ENCODE data around the gene WDR91.

The WDR91 gene

DNA sequence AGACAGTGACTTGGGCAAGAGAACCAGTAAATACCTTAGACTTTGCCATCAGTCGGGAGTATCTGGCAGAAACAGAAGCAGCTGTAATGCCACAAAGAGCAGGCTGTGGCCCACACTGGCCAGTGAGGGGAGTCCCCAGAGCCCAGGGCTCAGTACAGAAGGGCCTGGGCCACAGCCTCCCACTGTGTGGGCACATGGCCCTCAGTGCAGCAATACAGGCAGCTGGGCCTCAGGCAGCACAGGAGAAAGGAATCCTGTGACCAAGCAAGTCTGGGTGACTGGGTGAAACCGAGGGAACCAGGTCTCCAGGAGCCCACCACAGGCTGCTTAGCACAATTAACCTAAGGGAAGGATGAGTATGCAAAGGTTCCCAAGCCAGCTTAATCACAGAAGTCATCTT, 14.0 kb downstream of the WDR91 start:
- no peak for DNase-seq

DNA sequence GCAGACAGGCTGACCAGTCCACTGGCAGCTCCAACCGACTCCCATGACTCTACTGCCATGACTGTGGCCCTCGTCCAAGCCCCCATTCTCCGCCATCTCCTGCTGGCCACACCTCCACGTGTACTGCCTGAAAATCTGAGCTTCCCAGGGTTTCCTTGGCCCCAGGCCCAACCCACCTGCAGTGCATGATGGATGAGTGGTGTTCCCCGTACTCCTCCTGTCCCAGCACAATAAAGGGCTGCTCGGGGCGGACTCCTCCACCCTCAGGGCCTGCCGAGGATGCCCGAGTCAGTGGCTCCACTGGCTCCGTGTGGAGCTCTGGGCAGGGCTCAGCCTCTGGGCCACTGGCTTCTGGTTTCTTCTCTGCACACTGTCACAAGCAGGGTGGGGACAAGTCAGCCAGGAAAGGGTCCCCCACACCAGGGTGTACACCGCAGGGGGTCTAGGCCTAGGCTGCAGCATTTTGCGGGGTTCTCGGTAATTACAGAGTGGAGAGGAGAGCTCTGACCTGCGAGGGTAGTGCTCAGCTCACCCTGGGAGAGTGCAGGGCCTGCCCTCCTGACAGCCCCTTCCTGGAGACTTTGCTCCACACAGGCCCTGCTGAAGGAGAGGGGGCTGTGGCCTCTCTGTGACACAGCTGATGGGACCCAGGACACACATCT, 15.2 kb downstream of the WDR91 start:
- no peak for DNase-seq

DNA sequence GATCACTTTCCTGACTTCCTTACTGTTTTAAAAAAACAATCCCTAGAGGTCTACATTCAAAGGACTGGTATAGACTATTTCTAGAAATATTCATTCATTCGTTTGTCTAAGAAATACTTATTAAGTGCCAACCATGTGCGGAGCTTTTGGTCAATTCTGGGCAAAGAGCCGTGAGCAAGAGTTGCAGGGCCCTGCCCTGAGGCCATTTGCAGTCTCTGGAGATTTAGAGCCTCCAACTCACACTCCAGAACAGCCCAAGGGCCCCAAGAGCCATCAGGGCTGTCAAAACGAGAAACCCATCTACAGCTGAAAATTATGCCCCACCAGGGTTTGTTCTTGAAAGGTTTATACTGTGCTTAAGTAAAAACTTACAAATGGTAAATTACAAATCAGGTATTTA, 16.2 kb downstream of the WDR91 start:
- no peak for DNase-seq

DNA sequence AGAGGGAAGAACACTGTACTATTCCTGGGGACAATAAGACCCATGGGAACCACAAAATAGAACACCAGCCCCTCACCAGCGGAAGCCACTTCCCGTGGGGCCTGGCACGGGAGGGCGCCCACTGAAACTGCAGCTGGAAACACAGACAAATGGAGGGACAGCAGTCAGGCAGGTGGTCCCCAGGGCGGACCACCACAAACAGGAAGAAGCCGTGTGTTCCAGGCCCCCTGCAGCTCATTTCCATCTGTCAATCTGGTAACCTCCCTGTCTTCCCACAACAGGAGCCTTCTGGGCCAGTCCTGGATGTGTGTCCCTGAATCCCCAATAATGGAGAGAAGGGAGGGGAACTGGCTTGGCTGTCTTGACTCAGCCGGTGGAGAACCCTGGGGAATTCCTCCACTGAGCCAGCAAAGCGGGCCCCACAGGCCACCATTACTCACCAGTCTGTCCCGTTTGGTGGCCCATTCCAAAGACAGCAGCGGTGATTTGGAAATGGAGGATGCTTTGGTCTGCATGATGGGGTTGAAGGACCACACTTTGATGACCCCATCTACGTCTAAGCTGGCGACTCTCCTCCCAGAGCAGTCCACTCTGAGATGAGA, 16.7 kb downstream of the WDR91 start:
- DNase-seq: no peak

DNA sequence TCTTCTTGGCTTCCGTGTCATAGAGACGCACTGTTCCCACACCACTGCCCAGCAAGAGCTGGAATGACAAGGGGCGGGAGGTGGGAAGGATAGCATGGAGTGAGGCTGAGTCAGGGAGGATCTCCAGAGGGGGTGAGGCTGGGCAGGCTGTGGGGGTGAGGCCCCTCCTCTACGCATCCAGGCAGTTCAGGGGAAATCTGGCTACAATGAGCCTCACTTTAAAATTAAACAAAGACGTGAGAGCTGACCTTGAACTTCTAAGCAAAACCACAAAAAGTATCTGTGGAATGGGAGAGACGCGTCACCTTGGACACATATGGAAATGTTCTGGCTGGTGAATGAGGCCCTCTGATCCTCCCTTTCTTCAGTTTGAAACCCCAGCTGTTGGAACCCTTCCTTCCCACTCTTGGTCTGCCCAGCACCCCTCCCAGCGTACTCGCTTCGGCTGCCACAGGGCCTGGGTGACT, 17.7 kb downstream of the WDR91 start:
- no peak for DNase-seq

DNA sequence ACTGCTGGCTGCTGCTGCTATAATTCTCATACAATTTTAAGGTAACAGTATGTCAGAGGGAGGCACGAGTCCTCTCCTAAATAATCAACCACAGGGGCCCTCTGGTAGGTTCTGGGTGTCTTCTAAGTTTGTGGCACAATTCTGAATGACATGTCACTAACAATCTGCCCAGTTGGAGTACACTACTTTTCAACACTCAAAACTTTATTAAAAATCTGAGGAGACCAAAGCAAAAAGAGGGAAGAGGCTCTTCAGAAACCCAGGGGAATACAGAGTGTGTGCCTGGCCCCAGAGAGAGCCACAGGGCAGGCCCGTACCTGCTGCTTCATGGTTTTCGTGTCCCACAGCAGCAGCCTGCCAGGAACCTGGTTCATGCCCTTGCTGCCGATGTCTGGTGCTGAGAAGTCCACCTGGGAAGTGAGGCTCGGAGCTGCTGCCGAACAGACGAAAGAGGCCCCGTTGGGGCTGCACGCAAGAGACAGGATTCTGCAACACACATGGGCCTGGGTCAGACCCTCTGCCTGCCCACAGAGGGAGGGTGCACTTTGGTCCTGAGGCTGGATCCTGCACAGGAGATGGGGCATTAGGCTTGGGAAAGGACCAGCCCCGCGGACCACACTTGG, 18.3 kb downstream of the WDR91 start:
- DNase-seq: no peak

DNA sequence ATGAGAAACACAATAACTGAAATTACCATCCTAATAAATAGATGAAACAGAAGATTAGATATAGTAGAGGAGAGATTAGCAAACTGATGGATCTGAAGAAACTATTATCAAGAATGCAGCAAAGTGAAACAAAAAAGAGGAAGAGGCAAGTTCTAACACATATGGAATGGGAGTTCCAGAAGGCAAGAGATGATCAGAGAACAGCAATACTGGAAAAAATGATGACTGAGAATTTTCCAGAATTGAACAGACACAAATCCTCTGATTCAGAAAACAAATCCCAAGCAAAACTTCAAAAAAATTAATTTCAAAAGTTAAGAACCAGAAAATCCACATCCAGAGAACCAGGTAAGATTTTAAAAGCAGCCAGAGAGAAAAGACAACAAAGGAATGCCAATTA, 20.6 kb downstream of the WDR91 start:
- DNase-seq: no peak

DNA sequence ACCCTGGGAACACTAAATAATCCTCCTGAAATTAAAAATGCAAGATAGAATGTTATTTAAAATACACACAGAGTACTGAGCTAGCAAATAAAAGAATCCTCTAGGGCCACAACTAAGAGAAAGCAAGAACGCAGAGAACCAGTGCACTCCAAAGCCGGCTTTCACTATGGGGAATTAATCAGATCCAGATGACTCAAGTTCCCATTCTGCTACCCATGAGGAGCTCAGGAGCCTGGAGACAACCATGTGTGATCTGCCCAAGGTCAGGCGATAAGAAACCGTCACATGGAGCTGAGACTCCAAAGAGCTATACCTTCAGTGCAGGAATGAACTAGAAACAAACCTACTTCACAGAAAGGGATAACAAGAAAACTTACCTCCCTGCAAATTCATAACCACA, 21.4 kb downstream of the WDR91 start:
- DNase-seq: no peak

DNA sequence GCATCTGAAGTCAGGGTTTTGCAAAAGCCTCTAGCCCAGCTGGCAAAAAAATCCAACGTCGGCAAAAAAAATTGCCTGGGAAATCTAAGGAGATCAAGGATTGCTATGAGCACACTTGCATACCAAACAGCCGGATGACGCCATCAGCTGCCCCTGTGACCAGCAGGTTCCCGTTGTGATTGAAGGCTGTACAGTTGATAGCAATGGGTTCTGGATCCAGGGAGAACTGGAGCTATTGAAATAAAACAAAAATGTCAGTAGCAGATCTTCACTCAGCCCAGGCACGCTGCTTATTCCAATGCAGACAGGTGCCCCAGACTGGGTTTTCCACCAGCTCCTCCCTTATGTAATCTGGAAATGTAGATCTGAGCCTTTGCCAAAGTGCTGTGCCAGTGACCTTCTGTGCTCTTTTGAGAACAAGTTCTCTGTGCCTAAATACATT, 22.1 kb downstream of the WDR91 start:
- no peak for DNase-seq

DNA sequence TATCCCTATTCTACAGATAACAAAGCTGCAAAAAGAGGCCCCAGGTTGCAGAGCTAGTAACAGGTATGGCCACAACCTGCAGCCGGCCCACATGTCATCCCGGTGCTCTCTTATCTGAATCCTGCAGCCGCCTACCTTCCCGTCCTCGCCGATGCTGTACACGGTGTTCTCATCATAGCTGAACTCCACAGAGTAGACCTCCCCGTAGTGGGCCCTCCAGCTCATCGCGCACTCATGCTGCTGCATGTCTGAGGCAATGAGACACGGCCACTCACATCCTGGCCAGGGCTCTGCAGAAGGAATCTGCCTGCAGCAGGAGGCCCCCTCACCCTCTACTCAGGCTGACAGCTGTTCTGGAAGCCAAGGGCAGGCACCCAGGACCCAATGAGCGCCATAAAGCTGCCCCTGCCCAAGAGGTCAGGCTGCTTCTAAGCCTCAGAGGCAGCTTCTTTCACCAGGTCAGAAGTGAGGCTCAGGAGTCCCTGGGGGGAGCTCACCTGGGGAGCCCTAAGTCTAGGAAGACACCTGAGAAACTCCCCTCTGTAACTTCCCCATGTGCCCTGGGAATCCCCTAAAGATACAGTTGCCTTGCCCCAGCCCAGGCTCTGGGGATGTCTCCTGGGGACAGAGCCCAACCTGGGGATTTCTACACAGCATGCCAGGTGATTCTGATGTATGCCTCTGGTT, 22.9 kb downstream of the WDR91 start:
- DNase-seq: no peak

DNA sequence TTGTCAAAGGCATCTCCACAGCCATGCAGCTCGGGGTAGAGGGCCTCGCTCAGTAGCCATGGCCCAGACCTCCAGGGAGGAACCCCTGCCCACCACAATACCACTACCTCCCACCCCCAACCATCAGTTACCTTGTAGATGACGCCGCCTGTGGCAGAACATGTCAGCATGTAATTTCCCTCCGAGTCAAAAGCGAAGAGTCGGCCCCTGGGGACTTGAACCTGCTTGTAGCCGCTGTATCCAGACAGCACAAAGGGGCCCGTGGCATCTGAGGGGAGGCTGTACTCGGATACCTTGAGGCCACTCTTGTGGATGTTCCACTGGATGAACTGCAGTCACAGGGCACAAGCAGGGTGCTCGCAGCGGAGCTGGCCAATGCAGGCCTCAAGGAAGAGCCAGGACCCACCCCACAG, 24.5 kb downstream of the WDR91 start:
- DNase-seq: no peak

DNA sequence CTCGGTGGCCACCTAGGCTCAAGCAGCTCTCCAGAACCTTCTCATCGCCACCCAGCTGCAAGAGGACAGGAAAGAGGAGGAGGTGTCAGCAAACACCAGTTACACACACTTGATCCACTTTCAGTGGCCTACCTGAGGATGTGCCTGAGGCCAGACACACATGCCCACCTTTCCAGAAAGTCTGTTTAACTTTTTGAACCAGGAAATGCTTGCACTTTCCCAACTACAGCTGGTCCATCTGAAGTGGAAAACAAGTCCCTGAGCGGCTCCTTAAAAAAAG, 25.1 kb downstream of the WDR91 start:
- no peak for DNase-seq

DNA sequence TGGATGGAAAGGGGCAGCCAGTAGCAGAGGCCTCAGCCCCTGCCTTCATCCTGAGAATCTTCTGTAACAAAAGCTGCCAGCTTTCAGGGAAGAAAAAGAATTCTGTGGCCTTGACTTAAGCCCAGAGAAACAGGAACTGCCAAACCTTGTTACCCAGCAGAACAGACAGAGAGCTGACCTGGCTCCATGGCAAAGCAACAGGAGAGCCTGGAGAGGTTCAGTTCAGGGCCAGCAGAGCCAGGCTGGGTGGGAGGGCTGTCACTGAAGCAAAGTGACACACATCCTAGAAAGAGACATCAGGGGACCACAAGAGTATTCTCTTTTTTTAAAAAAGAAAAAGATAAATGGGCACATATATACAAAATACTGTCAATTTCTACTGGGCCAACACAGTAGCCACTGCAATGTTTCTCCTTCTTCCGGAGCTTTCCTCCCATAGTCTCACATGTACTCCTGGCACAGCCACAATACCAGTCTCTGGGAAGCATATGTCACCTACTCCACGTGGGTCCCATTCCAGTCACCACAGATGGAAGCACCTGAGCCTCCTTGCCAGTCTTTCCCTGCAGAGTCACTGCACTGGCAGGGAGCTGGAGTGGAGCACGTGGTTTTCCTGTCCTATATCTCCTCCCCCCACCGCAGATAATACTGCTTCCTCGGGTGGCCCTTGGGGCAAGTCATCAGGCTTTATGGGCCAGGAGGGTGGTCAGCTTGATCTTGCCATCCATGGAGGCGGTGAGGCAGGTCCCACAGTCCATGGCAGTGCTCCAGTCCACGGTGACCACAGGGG, 25.7 kb downstream of the WDR91 start:
- no peak for DNase-seq

DNA sequence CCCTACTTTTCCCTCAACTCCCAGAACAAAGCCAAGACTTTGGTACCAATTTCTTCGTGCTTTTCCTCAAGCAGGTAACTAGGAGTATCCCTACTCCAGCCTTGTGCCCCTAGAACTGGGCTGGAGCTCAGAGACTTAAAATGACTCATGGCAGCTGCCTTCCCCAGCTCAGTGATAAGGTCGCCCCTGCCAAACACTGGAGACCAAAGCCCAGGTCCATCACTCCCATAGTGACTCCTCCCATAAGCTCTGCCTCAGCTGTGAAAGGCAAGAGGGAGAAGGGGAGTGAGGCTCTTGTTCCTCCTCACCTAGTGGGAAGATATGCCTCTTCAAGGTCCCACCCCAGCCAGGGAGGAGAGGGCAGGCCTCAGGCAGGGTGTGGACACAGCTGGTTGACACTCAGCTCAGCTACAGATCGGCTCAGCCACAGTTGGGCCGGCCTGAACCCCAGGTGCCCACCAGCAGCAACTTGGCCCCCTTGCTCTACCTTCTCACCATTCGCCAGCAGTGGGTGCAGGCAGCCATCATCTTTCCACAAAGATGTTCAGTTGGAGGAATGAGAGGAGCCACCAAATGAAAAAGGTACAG, 27.0 kb downstream of the WDR91 start:
- DNase-seq: no peak

DNA sequence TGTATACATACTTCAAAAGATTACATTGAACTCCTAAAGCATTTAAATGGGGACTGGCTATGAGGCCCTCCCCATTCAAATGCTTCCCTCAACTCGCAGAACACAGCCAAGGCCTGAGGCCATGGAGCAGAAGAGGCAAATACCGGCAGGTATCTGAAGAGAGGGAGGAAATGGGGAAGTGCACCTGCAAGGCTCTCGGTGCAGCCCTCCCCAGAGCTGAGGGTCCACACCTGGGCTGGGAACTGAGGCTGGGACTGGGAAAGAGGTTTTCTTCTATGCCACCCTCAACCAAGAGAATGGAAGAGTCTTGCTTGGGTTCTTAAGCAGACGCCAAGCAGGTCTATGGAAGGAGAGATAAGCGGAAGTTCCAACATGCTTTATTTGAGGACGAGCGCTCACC, 27.8 kb downstream of the WDR91 start:
- DNase-seq: no peak

DNA sequence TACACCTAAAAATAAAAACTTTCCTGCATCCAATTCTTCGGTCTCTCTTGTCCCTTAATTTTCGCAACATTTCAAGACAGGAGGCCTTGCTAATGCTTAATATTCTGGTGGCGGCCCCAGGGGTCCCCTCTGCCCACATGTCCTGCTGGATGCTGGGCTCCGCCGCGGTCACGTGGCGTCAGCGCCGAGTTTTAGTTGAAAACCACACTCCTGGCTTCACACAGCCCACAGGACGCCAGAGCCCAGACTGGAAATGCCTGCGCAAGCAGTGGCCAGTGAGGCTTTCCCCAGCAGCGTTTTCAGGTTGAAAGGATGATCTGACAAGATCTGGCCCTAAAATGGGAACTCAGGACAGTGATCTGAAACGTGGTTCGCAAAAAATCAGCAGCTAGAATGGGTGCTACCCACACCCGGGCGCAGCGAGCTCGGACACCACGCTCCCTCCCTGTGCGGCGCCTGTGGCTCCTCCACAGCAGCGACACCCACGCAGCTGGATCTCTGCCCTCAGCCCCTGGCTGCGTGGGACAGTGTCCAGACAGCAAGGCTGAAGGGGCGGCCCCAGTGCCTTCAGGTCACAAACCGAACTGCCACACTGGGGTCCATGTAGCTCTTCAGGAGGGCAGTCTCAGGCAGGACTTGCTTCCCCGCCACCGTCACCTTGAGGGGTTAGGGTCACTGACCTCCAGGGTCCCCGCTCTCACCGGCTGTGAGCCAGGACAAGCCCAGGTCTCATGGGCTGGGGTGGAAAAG, 29.2 kb downstream of the WDR91 start:
- DNase-seq: no peak

DNA sequence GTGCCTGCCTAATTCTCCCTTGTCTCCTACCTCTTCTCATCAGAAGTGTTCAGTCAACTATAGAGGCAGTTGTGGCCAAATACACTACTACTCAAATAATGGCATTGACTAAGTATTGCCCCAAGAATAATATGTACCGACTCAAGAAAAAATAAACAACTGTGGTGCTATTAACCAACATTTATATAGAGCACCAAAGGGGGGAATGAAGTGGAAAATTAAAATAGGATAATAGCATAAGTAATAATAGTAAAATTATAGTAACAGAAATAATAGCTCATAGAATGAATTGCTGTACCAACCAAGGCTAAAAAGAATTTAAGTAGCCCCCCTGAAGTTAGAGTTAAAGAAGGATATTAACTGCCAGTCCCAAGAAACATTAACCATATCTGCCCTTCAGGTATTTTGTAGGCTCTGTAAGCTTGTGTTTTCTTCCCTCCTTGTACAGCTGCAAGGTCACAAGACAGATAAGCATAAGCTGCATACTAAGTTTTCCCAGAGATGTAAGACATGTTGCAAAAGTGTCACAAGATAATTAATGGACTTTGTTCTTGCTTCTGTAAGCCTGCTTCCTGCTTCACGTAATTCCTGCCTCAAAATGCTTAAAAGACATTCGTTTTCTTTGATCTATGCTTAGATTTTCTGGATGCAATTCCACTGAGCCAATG, 29.9 kb downstream of the WDR91 start:
- no peak for DNase-seq

DNA sequence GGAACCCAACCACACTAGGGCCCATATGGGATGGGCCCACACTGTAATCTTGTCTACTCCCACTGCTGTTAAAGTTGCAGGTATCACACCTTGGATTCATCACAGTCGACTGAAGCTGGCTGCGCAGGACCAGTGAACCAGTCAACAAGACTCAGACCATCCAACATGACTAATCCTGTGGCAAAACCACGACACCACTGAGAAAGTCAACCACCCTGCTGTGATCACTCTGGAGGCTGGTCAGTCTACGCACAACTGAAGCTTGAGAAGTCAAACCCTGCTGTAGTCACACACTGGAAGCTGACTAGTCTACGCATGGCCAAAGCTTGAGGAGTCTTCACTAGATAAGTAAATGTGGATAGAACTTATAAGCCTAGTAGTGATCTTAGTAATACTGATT, 31.2 kb downstream of the WDR91 start:
- DNase-seq: no peak

DNA sequence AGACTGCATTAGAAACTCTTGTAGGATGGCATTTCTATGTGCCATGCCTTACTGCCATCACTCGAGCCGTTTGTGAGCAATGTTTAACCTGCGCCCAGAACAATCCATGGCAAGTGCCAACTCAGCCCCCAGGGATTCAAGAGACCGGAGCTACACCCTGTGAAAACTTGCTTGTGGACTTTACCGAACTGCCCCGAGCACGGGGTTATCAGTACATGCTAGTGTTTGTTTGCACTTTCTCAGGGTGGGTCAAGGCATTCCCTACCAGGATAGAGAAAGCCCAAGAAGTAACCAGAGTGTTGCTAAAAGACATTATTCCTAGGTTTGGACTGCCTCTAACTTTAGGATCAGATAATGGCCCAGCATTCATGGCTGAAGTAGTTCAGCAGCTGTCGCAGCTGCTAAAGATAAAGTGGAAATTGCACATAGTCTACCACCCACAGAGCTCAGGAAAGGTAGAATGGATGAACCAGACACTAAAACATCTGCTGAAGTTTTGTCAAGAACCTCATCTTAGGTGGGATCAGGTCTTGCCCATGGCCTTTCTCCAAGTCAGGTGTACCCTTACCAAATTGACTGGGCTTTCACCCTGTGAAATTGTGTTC, 31.9 kb downstream of the WDR91 start:
- DNase-seq: no peak

DNA sequence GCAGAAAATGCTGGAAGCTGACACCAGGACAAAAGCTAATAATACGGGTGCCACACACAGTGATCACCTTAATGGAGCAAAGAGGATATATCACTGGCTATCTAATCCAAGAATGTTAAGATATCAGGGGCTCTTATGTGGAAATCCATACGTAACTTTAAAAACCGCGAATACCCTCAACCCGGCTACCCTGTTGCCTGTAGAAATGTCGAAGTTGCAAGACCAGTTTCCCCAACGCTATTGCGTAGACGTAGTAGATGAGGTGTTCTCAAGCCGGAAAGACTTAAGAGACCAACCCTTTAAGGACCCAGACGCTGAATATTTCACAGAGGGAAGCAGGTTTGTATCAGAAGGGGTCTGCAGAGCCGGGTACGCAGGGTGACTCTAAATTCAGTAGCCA, 33.0 kb downstream of the WDR91 start:
- no peak for DNase-seq

DNA sequence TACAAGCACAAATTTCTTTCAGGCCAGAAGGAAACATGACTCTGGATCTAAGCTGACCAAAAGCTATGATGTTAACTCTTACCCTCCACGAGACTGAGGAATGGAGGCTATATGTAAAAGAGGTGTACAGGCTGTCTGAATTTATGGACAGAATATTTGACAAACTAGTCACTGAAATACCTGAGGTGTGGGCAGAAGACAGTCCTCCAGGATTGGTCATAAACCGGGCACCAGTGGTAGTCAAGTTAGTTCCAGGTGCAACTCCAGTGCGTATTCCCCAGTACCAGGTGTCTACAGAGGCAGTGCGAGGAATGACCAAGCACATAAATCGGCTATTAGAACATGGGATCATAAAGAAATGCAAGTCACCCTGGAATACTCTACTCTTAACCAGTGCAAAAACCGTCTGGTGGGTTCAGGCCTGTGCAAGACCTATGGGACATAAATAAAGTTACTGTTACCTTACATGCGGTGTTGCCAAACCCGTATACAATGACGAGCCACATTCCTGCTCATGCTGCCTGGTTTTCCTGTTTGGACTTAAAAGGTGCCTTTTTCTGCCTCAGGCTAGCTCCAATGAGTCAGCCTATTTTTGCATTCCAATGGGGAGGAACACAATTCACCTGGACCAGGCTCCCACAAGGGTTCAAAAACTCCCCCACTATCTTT, 34.2 kb downstream of the WDR91 start:
- no peak for DNase-seq
